Stimulated activated CD8-positive, alpha-beta memory T cell treated with anti-CD3 and anti-CD28 coated beads, Interleukin-15, amount 100 ng/mL, for 4 hours (primary cell): ENCODE results near the gene TSEN2.
"Not testable (repeated sequence)": the region's sequence is repeated elsewhere in the genome, so short reads cannot be mapped to it uniquely, and the experiment has no call there.

Experiments
- DNase-seq, 2 donors: peaks; one replicate each; pipeline ENCODE4 v3.0.0-alpha.2; 2020; ENCODE audit warnings: low read depth in 2 of 2

The TSEN2 gene

GRCh38 chr3:12484198-12484982, at the start of gene TSEN2:
TSEN2 (plus strand) TSS chr3:12484480; CDS start chr3:12489801, 5,321 bp downstream.
- peak; percentile 85 to 95 for DNase-seq

GRCh38 chr3:12436514-12437220, 47.6 kb upstream of the TSEN2 start:
- DNase-seq: no peak

GRCh38 chr3:12437221-12437605, 47.1 kb upstream of the TSEN2 start:
- DNase-seq: no peak

- no peak for DNase-seq
These were observed 46.4 kb upstream of the TSEN2 start for GRCh38 chr3:12437861-12438260.

DNA sequence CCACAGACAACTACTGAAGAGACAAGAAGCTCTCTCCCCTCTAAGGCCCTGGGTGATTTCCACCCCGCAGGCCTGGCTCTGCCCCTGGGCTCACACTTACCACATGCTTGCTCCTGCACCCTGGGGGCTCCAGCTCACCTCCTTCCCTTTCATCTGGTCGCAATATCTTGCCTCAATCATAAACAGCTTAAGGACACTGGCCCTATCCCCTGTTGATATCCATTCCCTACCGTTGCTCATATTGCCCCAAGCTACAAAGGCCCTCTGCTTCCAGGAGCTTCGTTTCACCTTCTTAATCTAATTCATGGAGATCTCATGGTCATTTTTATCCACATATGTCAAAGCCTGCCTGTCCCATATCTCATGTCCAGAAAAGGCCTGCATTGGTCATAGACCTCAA, 46.0 kb upstream of the TSEN2 start:
- DNase-seq: no peak

DNA sequence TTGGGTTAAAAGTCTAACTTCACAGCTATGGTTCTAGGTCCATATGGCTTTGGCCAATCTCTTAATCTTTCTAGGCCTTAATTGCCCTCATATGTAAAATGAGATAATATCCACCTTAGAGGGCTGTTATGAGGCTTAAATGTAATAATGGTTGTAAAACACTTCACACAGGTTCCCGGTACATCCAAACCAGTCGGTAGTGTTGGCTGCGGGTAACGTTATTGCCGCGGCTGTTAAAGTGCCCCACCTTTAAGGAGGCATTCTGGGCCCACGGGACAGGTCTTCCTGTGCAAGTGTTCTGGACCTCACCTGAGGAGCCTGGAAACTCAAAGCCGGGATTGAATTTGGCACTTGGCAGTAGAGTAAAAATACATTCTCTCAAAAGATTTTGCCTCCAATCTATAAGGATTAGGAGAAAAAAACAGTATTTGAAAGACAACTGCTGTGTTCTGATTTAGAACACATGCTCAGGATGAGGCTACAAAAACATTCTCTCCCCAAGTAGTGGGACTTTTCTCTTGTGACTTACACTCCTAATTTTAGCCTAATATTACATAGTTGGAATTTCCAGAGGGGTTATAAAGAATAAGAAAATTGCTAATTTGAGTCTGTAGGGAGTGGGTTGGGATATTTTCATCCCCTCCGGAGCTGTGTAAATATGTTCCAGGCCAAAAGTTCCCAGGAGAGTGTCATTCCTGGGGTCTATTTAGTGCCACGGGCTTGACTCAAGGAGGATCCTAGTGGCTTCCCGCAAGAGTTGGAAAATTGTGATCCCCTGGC, 44.9 kb upstream of the TSEN2 start:
- no peak for DNase-seq

DNA sequence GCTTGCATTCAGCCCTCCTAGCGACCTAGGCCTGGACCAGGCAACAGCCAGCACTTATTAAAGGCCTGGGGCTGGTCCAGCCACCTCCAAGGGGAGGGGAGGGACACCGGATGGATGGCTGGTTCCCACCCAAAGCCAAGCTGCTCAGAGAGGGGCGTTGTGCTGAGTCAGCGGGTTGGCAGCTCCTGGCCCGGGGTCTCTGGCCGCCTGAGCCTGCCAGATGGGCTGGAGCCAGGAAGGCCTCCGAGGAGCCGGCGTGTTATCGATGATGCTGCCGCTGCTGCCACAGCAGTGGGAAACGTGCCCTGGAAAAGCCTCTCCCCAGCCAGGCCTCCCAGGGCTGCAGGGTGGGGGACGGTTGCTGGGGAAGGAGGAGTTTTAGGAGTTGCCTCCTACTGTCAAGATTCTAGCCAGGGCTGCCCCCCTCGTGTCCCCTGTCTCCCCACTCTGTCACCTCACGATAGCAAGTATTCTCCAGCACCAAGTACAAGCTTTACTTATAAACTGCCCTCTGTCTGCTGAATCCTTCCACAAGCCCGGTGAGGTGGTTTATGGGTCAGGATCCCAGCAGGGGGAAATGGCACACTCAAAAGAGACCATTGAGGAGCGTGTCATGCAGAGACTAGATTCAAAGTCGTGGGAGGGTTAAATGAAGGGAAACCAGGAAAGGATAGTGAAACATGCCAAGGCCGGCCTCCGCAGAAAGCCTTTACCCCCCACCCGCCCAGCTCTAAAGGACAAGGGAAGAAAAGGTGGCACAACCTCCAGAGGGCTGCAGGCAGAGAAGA, 43.2 kb upstream of the TSEN2 start:
- DNase-seq: no peak

DNA sequence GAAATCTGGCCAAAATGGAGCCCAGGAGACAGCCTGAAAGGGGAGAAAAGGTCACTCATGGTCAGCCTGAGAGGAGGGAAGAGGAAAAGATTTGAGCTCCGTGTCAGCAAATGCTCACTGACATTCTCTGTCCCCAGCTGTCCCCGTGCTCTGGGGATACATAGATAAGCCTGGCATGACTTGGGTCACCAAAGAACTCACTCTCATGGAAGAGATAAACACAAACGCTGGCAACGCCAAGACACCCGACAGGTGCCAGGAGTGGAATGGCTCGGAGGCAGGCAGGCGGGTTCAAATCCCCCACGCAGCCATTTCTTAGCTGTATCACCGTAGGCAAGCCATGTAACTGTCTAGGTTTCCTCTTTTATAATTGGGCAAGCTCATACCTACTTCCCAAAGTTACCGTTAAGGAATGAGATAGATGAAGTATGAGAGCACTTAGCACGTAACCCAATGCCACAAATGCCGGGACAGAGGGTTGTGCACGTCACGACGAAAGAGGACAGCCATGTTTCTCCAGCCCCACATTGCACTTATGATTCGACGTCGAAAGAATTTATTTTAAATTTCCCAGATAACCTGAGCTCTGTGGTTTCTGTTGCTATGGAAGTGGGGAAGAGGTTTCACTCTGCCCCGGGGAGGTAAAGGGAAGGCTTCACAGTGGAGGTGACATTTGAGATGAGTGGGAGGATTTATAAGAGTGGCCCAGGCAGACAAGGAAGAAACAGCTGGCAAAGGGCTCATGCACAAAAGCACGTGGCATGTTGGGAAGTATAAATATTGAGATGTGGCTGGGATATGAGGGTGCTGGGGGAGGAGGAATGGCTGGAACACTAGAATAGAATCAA, 41.4 kb upstream of the TSEN2 start:
- no peak for DNase-seq

DNA sequence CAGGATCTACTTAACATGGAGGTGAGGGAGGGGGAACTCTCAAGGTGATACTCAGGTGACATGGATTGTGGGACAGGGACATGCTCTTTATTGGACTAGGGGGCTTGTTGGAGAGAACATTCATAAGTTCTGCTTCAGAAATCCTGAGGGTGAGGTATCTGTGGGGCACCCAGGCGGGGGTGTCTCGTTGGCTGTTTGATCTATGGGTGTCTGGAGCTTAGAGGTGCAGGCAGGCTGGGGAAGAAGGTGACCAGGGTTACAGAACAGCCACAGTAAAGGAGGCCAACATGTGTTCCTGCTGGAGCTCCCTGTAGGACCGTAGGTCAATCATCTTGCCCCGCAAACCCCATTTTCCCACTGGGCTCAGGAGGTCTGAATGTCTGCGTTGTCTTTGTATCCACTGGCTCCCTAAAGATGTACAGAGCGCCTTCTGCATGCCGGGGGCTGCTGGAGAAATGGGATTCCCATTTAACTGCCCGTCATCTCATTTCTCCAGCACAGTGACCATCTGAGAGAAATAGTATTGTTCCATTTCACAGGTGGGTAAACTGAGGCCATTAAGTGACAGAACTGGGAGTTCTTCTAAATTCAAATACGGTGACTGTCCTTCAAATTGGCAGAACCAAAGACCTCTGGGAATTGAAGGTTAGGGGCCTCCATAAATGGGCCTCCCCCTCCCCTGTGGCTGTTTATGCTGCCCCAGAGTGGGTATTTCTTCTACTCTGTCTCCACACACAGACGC, 40.3 kb upstream of the TSEN2 start:
- no peak for DNase-seq

- DNase-seq: no peak
These were observed 39.5 kb upstream of the TSEN2 start for GRCh38 chr3:12444582-12445471.

- DNase-seq: no peak
These were observed 38.6 kb upstream of the TSEN2 start for GRCh38 chr3:12445523-12446240.

DNA sequence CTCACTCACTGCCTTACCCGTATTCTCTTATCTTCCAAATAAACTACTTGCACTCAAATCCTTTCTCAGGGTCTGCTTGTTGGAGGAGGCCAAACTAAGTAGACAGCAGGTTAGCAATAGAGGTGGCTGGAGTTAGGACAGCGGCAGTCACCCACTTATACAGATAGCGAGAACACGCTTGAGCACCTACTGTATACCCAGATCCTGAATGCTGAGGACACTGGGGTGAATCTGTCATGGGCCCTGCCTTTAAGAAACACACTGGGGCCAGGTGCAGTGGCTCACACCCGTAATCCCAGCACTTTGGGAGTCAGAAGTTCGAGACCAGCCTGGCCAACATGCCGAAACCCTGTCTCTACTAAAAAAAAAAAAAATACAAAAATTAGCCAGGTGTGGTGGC, 38.0 kb upstream of the TSEN2 start:
- no peak for DNase-seq

- DNase-seq: no peak
These were observed 37.2 kb upstream of the TSEN2 start for GRCh38 chr3:12447075-12447474.

GRCh38 chr3:12448404-12449202, 35.7 kb upstream of the TSEN2 start:
- DNase-seq: not testable (repeated sequence)

DNA sequence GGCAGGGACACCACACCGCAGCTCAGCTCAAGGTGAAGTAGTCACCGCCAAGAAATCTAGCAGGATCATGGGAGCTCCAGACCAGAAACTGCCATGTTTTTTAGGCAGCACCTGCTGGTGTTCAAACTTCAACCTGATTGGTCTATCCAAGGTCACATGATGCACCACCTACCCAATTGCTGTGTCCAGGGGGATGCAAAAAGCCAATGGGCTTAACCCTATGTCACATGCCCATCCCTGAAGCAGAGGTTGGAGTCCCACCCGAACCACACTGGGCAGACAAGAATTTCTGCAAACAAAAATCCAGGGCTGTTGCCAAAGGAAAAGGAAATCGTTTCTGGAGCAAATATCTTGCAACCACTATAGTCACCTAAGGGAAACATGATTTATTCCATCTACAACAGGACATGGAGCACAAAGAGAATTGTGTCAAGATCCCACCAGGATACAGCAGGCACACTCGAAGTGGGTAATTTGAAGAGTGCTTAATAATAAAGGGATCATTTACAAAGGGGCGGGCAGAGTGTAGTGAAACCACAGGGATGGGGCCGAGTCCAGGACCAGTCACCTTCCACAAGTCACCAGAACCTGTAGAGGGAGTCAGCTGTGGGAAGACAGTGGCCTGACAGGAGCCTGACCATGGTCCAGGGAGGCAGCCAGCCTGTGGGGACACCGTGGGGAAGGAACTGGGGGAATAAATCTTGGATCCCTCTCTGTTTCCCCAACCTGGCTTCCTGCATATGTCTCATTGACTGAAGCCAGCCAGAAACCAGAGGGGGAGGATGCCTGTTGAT, 34.2 kb upstream of the TSEN2 start:
- no peak for DNase-seq

- no peak for DNase-seq
These were observed 32.8 kb upstream of the TSEN2 start for GRCh38 chr3:12451481-12451880.

GRCh38 chr3:12451960-12452359, 32.3 kb upstream of the TSEN2 start:
- DNase-seq: no peak
